Right renal pelvis (tissue), 4 donors: ENCODE measurements around the gene NFAT5. TPM values are rescaled to one million over a fixed set of nuclear protein-coding genes. Genes with fewer than 3 reads are reported as not detected.
A peak's percentile ranks its signal among the peaks of the same experiment; 100 is the strongest.

Experiments used
- DNase-seq, 4 donors: peaks; one replicate each; pipeline ENCODE4 v3.0.0-alpha.2; 2013; ENCODE audit warnings: low read depth in 4 of 4, low spot score in 3 of 4, missing footprints in 1 of 4
- polyA plus RNA-seq, 4 donors: library from polyadenylated mRNA; unstranded; fragments of 120-200 nt; gene quantifications; one replicate each; pipeline ENCODE4 v1.2.1, GENCODE V29; 2013; ENCODE audit not compliant: insufficient read length in 4 of 4

The NFAT5 gene
- polyA plus RNA-seq, 4 donors: 34.1 to 51.8 (median 39.3) TPM

DNA sequence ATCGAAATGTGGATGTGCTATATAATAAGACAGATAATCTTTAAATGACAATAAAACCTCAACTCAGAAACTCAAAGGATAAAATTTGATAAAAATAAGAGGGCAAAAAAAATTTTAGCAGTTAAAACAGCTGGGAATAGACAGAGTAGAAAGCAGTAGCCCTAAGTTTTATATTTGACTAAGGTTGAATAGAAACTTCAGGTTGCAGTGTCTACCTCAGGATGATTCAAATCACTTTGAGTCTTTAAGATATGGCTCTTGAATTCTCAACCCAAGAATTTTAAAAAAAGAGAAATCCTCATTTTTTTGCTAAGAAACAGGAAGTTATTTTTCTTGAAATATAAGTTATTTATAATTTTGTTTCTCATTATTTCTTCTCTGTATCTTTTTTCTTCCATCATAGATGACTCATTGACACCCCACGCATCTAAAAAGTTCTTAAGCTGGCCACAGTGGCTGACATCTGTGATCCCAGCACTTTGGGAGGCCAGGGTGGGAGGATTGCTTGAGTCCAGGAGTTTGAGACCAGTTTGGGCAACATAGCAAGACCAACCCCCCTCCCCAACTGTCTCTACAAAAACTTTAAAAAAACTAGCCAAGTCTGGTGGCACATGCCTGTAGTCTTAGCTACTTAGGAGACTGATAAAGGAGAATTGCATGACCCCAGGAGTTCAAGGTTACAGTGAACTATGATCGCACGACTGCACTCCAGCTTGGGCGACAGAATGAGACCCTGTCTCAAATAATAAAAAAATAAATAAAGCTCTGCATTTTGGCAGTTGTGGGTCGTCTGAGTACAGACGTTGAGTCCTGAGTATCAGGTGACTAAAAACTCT is 23.9 kb downstream of the NFAT5 start:
- DNase-seq: no peak

DNA sequence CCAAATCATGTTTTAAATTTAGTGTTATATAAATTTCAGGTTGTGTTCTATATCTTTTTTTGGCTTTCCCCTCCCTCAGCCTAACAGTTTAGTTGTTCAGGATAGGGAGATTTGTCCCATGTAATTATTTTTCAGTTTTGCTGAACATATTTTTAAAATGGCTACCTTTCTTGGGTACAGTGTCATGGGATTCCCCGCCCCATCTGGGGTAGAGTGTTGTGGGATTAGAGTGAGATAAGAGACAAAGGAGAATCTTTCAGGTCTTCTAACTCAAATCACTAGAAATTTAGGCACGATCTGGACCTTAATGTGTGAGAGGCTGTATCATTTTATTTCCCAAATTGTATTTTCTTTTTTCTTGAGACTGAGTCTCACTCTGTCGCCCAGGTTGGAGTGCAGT is 24.8 kb downstream of the NFAT5 start:
- DNase-seq: no peak

DNA sequence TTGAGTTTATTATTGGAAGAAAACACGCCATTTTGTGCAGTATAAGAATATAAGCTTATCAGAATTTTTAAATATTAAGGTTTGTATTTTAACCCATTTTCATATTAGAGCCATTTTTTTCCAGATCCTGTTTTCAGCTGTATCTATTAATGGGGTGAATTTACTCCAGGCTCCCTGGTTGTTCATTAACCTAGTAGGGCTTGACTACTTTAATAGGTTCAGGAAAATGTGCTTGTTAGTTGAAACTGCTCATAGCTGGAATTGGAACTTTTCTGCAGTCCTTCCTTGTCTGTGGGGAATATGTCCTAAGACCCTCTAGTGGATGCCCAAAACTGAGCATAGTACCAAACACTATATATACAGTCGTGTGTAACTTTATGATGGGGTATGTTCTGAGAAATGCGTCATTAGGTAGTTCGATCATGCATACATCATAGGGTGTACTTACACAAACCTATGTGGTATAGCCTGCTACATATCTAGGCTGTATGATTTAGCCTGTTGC is 28.0 kb downstream of the NFAT5 start:
- DNase-seq: peak in 3 of 4 donors; percentile 22 to 27 (median 26)

DNA sequence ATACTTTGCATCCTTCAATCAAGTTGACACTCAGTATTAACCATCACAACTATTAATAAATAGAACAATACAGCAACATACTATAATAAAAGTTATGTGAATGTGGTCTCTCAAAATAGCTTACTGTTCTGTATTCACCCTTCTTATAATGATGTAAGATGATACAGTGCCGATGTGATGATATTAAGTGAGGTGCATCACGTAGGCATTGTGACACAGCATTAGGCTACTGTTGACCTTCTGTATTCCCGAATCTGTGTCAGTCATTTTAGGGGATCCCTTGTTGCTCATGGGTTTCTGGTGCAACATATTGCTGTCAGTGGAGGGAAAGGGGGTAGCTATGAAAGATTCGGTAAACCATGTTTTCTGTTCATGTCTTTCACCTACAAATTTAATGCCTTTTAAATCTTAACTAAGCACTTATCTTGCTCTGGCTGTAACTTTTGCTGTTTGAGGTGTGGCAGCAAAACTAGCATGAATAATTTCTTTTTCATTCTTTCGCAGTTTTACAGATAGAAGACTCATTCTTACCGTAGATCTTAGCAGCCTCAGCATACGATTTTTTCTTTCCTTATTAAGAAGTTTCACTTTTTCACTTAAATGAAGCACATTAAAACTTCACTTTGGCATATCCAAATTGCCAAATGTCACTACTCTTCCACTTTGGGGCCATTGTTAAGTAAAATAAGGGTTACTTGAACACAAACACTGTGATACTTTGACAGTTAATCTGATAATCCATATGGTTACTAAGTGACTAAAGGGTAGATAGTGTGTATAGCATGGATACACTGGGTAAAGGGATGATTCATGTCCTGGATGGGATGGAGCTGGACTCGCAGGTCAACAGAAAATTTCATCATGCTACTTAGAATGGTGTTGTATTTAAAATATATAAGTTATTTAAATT is 29.6 kb downstream of the NFAT5 start:
- DNase-seq: no peak

DNA sequence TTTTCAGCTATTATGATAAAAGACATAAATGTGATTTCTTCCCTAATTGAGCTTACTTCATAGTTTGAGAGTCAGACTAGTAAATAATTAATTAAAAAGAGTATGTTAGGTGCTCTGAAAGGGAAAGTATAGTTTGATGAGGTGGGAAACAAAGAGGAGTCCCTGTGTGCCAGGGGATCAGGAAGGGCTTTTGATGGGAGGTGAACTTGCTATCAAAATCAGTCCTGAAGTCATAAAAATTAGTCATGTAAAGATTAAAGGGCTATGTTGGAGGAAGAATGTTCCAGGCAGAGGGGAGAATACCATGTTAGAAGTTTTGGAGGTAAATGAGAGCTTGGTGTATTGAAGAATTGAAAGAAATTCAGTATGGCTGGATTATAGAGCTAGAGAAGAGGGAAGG is 31.0 kb downstream of the NFAT5 start:
- DNase-seq: no peak

DNA sequence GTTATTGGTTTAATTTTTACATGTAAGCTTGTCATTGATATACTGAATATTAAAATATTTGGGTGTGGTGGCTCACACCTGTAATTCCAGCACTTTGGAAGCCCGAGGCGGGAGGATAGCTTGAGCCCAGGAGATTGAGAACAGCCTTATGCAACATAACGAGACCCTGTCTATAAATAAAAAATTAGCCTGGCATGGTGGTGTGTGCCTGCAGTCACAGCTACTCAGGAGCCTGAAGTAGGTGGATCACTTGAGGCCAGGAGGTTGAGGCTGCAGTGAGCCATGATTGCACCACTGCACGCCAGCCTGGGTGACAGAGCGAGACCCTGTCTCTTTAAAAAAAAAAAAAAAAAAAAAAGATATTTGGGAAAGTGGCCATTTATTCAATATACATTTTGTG is 32.3 kb downstream of the NFAT5 start:
- no peak for DNase-seq

DNA sequence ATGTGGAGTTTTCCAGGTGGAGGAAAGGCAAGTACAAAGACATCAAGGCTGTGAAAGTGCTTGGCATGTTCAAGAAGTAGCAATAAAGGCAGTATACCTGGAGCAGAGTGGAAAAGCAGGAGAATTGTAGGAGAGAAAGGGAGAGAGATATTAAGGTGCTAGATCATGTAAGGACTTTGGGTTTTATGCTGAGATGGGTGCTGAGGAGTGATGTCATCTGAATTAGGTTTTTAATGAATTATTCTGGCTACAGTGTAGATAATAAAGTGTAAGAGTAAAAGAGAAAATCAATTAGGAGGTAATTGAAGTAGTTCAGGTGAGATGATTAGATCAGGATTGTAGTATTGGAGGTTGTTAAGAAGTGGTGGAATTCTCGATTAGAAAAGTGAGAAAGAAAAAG is 34.0 kb downstream of the NFAT5 start:
- no peak for DNase-seq

DNA sequence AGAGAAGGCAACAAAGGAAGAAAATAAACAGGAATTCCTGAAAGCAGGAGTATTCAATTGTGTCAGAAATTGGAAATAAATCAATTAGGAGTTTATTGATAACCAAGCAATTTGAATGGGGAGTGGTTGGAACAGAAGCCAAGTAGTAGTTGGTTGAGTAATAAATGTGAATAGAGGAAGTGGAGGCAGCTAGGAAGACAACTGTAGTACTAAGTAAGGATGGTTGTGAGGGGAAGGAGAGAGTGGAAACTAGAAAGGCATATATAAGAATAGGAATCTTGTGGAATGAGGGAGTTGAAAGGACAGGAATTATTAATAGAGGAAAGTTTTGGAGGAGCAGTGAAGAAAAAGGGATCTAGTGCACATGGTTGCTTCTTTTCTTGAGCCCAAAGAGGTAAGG is 34.4 kb downstream of the NFAT5 start:
- no peak for DNase-seq

DNA sequence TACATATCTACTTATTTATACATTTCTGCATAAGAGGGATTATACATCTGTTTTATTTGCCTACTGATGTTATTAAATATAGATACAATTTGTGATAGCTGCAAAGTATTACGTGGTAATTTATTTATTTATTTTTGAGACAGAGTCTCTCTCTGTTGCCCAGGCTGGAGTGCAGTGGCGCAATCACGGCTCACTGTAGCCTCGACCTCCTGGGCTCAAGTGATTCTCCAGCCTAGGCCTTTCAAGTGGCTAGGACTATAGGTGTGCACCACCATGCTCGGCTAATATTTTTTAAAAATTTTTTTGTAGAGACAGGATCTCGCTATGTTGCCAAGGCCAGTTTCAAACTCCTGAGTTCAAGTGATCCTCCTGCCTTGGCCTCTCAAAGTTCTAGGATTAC is 35.5 kb downstream of the NFAT5 start:
- no peak for DNase-seq

DNA sequence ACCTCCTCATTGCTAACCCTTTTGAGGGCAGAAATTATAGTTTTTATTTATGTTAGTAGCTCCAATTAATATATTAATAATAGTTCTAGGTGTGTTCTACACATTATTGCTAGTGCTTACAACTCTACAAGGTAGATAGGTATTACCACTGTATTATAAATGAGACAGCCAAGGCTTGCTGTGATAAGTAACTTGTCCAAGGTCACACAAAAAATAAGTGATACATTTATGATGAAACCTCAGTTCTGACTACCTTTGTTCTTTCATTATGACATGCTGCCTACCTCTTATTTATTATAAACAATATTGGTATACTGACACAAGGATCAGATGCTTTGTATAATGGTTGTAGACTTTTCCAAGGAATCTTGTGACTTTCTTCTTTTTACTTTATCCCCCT is 41.2 kb downstream of the NFAT5 start:
- DNase-seq: no peak

DNA sequence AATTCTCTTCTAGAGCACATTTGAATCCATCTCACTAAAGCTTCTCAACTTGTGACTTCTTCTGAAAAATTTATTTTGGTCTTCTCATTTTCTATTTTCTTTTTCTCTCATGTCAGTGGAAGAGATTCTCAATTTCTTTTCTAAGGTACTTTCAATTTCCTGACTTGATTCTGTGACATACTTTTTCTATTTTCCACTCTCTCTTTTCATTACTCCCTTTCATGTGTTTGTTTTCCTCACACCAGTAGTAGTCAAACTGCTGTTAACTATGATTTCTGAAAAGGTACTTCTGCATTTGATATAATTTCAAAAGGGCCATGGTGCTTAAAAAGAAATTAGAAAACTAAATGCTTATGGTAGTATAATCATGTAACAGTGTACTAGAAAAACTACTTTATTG is 41.9 kb downstream of the NFAT5 start:
- DNase-seq: no peak

DNA sequence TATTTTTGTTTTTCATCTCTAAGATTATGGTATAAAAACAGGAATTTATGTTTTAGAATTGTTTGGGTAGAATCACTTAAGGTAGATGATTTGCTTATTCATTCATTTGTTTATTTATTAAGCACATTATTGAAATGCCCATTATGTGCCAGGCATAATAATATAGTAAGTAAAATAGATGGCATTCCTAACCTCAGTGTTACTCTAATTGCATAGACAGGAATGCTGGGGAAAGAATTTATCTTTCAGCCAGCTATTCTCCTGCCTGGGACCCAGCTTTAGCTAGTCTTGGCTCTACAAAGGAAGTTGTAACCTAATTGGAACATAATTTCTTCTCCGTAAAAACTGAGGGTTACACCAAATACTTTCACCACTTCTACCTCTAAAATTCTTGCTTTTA is 44.6 kb downstream of the NFAT5 start:
- no peak for DNase-seq

DNA sequence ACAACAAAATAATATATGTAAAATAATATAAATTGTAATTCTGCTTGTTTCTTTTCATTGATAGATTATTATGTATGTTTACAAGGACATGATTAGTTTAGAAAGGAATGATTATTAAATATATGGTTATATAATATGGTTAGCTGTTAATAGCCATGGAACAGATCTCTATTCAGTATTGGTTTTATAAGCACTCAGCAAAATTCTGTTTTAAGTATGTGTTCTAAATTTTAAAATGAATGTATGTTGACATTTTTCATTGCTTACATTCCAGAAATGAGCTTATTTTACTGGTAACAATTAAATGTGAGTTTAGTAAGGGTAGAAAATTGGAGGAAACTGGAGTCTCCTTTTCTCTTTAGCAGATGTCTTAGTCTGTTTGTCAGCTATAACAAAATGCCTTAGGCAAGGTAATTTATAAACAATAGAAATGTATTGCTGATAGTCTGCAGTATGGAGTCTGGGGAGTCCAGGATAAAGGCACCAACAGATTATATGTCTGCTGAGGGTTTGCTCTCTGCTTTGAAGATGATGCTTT is 45.4 kb downstream of the NFAT5 start:
- DNase-seq: no peak

DNA sequence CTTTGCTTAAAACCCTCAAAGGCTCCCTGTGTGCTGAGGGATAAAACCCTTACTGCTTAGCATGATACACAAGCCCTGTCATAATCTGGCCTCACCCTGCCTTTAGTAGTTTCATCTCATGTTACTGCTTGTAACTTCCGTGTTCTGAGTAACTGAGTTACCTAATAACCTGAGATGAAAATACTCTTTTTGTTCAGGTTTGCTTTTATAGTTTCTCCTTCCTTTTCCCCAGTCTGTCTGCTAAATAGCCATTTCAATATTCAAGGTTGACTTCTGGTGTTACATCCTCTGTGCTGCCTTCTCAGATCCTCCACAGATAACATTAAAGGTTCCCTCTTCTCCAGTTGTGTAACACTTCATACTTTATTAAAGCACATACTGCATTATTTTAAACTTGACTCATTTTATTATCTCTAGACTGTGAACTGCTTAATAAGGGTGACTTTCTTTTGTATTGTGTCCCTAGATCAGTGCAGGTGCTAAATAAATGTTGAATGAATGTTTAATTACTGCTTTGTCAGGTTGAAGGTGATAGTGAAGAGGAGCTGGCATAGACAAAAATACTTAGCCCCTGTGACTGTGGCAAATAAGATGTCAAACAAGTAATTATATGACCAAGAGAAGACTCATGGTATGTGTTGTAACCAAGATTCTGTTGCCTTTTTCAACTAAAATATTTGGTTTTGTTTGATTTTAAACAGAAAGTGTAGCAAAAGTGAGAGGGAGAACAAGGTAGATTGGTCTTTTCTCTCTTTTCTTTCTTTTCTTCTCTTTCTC is 47.8 kb downstream of the NFAT5 start:
- DNase-seq: no peak

DNA sequence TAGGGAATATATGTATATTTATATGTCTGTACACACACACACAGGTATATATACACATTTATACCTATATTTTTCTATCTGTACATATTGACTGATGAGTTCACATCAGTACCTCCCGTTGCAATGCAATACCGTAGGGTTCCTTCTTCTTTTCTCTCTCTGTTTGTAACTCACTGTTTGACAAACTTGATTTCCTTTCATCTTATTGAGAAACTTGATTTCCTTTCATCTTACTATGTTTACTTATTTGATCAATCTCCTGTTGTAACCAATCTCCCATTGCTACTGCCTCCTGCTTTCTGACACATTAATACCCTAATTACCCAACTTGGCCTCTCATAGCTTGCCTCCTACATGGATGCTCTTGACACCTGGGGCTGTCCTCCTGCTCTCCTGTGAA is 49.8 kb downstream of the NFAT5 start:
- DNase-seq: no peak

DNA sequence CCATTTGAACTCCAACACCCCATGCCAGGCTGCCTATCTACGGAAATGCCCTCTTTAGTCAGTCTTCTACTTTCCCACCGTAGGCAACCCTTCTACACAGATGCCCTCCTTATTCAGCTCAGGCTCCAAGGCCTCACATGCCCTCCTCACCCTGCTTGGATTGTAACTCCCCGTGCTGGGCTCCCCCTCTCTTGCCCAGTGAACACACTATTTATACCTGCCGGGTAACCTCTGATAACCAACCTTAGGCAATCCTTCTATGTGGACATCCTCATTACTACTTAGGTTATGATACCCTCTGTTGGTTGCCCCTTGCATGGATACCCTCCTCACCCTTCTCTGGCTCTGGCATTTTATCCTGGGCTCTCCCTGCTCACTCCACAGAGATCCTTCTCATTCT is 50.3 kb downstream of the NFAT5 start:
- no peak for DNase-seq

DNA sequence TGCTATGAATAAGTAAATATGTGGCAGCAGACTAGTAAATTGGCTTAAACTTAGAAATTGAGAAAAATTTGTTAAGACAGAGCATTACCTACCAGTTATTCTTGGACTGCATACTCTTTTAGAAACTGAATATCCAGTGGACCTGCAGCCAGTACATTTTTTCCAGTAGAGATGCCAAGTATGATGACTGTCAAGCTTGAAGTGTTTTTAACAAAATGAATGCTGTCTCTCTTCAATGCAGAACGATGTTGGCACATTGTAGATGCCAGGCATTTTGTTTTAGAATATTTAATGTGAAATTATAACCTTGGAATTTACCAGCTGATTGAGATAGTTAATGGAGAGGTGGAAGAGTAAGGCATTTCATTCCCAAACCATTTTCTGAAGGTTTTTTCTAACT is 52.5 kb downstream of the NFAT5 start:
- DNase-seq: no peak

DNA sequence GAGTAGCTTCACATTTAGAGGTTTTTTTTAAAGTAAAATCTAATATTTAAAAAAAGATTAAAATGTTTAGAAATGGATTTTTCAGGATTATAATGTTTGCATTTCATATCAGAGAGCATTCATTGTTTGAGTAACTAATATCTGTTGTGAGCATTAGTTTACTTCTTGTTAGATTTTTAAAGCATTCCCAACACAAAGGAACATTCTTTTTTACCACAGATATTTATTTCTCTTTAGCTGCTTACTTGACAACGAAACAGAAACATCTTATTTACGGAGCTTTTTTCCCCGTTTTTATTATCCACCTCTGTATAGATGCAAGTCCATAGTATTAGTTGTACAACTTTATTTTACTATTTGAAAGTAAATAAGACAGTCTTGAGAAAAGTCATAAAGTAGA is 53.0 kb downstream of the NFAT5 start:
- DNase-seq: no peak

DNA sequence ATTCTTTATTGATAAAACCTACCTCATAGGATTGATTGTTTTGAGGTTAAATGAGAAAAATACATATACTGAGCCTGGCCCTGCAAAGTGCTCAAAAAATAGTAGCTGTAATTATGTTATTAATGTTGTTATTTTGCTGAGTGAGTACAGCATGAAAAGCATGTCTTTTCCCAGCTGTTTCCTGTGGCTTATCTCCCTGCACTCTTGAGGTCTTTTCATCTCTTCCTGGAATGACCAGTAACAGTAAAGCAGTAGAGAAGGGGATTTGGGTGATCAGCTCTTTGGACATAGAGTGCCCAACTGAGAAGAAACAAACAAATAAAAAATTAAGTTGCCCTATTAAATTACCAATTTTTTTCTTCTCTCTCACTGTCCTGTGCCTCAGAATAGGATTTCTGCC is 53.7 kb downstream of the NFAT5 start:
- no peak for DNase-seq

DNA sequence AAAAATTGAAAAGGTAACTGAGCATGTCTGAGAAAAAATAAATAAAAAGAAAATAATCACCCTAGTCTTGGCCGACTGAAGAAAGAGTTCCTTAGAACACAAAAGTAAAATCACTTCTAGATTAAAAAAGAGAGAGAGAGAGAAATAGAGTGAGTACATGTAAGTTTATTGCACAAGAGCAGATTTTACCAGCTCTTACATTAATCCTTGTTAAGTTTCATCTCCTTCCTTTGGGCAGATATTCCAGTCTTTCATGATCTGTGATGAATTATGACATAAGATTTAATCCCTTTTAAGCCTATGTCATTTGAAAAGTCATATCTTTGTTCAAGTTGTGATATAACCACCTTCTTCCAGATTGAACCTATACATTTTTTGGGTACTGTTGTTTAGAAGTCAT is 54.8 kb downstream of the NFAT5 start:
- DNase-seq: no peak

DNA sequence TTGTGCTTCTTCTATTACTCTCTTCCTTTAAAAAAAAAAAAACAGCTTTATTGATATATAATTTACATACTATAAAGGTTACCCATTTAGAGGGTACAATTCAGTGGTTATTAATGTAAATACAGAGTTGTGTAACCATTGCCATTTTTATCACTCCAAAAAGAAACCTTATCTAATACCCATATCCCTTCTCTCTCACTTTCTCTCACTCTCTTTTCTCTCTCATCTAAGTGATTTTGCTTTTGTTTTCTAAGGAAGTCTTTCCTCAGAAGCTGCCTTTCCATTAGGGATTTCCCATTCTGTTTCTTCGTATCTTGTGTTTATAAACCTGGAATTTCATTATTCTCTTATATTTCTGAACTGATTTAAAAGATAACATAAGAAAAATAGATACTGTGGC is 55.5 kb downstream of the NFAT5 start:
- no peak for DNase-seq
